Renal pelvis (tissue), 4 donors: ENCODE measurements around the gene ASB9. TPM values are rescaled to one million over a fixed set of nuclear protein-coding genes. Genes with fewer than 3 reads are reported as not detected.
"Not testable (repeated sequence)": the region's sequence is repeated elsewhere in the genome, so short reads cannot be mapped to it uniquely, and the experiment has no call there.

Experiments used
- DNase-seq: peaks from one replicate; pipeline ENCODE4 v3.0.0-alpha.2; 2013
- polyA plus RNA-seq, 3 donors: library from polyadenylated mRNA; unstranded; fragments of 120-200 nt; gene quantifications; one replicate each; pipeline ENCODE4 v1.2.1, GENCODE V29; 2013; ENCODE audit not compliant: insufficient read length in 3 of 3

The ASB9 gene
- polyA plus RNA-seq, 3 donors = 12.7 to 15.4 (median 14.5) TPM

DNA sequence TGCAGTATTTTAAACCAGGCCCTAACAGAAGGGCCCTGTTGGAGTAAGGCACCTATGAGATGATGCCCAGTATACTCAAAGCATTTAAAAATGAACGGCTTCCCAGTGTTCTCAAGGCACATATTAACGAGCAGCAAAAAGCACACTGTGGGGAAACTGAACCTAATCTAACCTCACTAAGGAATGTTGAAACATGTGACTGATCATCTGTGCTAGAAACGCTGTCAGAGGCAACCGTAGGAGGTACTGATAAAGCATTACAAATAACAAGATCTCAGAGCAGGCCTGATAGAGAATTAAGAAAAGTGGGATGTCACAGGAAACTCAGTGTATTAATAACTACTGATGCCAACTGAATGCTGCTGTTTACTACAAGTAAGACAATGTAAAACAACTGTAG lies 24.0 kb downstream of the ASB9 start:
- DNase-seq = no peak

- DNase-seq = no peak
Observed at GRCh38 chrX:15244421-15244820, 25.5 kb downstream of the ASB9 start.

DNA sequence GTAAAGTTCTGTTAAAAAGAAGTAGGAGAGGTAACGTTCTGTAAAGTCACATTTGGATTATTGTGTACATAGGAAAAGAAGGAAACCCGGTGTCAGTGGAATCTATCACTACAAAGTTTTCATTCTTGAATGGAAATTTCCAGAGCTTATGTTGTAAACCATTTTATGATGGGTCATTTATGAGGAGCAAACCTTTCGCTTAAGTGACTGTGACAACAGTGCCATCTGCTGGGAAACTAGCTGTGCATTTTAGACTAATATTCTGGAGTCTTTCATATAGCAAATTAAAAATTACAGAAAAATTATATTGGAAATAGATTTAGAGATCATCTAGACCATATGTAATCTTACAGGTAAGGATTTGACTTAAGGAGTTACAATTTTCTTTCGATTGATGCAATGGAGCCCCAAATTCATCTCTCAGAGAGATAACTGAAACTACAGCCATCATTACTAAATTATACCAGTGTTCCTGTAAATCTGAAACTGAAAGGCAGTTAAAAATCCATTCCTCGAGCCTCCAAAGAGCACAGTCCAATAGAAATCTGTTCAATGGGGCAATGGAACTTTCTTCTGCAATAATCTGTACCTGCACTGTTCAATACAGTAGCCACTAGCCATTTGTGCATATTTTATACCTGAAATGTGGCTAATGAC lies 26.9 kb downstream of the ASB9 start:
- DNase-seq = peak; percentile 12

DNA sequence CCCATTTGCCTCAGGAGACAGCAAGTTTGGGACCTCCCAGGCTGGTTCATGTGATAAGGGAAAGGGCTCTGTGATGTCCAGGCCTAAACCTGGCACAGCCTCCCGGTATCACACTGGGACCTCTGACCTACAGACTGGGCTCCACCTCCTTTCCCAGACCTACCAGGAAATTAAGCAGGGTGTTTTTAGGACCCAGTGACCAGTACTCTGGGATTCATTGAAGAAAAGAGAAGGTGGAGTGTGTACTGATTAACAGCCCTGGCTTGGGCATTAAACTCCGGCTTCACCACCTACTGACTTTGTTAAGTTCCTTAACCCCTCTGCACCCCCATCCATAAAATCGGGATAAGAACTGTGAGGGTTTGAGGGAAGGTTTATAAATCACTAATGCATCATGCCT lies 28.6 kb downstream of the ASB9 start:
- DNase-seq = no peak

DNA sequence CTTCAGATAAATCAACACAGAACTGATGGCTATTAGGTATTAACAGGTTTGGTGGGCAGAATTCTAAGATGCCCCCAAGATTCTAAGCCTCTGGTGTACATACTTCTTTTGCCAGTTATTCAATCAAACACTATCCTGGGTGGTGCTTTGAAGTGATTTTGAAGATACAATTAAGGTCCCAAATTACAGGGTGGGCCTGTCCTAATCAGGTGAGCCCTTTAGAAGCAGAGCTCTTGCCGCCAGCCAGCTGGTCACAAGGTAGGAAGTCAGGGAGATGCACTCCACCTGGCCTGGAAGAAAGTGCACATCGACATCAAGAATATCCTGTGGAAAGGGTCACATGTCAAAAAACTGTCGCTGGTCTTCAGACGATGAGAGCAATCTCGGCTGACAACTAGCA lies 29.5 kb downstream of the ASB9 start:
- no peak for DNase-seq

DNA sequence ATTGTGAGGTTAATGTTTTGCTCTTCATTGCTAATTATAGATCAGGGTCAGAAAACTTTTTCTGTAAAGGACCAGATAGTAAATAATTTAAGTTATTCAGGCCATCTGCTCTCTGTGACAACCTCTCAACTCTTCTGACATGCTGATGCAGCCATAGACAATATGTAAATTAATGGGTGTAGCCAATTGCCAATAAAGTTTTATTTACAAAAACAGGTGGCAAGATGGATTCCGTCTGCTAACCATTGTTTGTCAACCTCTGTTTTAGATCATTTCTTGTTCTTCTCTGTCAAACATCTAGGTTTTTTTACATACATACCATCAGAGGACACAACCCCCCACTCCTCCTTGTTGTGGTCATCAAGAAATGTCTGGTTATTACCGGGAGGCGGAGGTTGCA lies 33.7 kb downstream of the ASB9 start:
- DNase-seq = no peak

DNA sequence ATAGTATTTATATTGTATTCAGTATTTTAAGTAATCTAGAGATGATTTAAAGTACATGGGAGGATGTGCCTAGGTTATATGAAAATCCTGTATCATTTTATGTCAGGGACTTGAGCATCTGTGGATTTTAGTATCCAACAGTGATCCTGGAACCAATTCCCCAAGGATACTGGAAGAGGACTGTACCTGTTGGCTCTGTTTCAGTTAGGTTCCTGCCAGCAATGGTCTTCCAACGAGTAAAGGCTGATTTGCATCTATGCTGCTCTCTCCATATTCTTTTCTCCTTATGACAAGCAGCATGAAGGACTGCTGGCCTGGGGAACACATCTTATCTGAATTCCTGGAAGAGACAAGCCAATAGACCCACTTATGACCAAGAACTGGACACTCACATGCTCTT lies 34.9 kb downstream of the ASB9 start:
- DNase-seq = no peak

- no peak for DNase-seq
Observed at GRCh38 chrX:15233416-15234015, 36.4 kb downstream of the ASB9 start.

- DNase-seq = no peak
Observed at GRCh38 chrX:15224747-15225146, 45.1 kb downstream of the ASB9 start.

- DNase-seq = no peak
Observed at GRCh38 chrX:15221321-15221720, 48.6 kb downstream of the ASB9 start.

- no peak for DNase-seq
Observed at GRCh38 chrX:15217161-15217560, 52.7 kb downstream of the ASB9 start.

- no peak for DNase-seq
Observed at GRCh38 chrX:15216280-15216679, 53.6 kb downstream of the ASB9 start.

DNA sequence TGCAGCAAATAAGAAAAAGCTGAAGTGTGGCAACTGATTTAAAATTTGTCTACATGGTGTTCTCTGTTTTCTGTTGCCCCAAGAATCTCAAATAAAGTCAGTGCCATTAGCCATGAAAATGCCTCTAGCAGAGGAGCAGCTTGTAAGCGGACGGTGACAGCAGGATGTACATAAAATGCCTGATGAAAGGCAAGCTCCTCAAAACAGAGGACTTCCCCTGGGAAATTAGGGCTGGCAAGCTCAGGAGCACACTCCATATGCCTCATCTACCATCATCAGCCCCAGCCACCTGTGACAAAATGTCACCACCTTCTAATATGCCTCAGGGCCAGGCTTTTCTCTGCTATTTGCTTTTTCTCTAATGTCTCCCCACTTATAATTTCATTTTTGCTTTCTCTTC lies 54.5 kb downstream of the ASB9 start:
- no peak for DNase-seq

DNA sequence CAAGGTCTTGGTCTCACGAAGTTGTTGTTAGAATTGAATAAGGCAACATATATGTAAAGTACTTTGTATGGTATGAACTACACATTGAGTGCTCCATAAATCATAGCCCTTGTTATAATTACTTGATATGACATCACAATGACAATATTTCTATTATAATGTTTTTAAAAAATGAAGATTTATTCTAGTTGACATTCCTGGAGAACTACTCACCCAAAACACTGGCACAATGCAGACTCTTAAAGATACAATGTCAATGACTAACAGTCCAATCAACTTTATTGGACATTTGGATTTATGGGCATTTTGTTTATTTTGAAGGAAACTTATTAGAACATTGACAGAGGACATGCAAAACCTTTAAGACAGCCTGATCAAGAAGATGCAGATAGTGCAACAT lies 55.3 kb downstream of the ASB9 start:
- no peak for DNase-seq

- DNase-seq = no peak
Observed at GRCh38 chrX:15209096-15209495, 60.8 kb downstream of the ASB9 start.

DNA sequence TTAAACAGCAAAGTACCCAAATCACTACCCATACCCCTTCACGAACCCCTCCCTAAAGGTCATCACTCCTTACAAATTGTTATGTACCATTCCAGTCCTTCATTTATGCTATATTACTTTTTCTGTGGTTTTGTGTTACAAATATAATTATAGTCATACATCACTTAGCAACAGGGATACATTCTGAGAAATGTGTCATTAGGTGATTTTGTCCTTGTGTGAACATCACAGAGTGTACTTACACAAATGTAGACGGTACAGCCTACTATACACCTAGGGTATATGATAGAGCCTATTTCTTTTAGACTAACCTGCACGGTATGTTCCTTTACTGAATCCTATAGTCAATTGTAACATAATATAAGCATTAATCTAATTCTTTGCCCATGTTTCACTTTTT lies 61.9 kb downstream of the ASB9 start:
- DNase-seq = no peak

- no peak for DNase-seq
Observed at GRCh38 chrX:15207384-15207783, 62.5 kb downstream of the ASB9 start.

- no peak for DNase-seq
Observed at GRCh38 chrX:15206306-15206705, 63.6 kb downstream of the ASB9 start.

GRCh38 chrX:15204130-15204751 lies 65.6 kb downstream of the ASB9 start:
- no peak for DNase-seq

- no peak for DNase-seq
Observed at GRCh38 chrX:15203694-15204093, 66.2 kb downstream of the ASB9 start.

DNA sequence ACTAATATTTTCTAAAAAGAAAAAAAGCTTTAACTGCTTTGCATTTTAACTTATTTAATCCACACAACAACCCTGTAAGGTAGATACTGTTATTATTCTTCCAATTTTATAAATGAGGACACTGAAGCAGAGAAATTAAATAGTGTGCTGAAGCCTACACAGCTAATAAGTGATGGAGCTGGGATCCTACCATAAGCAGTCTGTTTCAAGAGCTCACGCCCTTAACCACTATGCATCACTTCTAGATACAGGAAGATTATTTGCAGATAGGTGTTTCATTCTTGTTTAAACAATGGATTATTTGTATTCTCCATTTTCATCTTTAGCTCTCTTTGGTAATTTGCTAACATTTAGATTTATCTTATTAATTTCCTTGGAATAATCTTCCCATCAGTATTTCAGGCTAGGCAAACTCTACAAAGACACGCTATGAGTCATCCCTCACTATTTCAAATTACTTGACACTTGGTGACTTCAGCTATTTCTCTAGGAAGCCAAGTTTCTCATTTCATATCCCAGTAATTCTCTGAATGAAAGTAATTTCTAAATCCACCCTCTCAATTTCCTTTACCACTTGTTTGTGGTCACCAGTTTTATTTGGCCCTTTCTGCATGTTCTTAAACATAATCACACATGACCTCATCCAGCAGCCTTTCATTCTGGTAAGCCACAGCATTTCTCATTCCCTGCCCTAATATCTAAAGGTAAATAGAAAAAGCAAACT lies 67.3 kb downstream of the ASB9 start:
- no peak for DNase-seq

- no peak for DNase-seq
Observed at GRCh38 chrX:15200871-15201270, 69.0 kb downstream of the ASB9 start.

GRCh38 chrX:15198608-15199202 lies 71.2 kb downstream of the ASB9 start:
- not testable (repeated sequence) for DNase-seq
